Stimulated activated CD8-positive, alpha-beta memory T cell treated with anti-CD3 and anti-CD28 coated beads, Interleukin-2, amount 100 ng/mL, for 48 hours (primary cell): Measurements from ENCODE around the gene ANAPC4.

Experiments
- DNase-seq, 2 donors: peaks; one replicate each; pipeline ENCODE4 v3.0.0-alpha.2; 2020; ENCODE audit warnings: low read depth in 2 of 2

The ANAPC4 gene

DNA sequence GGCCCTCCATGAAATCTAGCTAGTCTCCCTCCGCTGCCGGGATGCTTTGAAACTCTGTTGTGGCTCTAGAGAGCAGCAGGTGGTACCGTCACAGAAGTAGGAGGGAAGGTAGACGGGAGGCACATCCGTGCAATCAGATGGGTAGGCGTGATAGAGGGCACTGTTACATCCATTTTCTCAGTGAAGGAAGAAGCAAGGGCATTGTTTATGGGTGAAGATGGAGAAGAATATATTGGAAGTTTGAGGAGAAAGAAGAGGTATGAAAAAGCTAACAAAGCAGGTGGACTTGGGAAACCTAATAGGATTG is 1.3 kb downstream of the ANAPC4 start:
- DNase-seq: no peak

DNA sequence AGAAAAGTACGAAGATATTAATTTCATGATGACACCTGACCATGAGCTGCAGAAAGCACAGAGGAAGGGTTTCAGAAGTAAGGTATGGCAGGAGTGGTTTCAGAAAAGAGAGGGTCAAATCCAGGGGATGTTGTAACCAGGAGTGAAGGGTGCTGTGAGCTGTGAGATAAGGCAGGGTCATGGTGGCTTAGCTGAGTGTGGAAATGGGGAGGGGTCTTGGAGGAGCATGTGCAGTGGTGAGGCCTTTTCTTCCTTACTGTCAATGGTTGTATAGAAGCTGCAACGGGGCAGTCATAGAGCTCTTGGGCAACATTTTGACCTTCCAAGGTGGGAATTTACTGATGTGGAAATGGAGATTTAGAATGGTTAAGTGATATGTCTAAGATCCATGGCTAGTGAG is 2.5 kb downstream of the ANAPC4 start:
- no peak for DNase-seq

GRCh38 chr4:25383647-25384046 is 6.6 kb downstream of the ANAPC4 start:
- no peak for DNase-seq

DNA sequence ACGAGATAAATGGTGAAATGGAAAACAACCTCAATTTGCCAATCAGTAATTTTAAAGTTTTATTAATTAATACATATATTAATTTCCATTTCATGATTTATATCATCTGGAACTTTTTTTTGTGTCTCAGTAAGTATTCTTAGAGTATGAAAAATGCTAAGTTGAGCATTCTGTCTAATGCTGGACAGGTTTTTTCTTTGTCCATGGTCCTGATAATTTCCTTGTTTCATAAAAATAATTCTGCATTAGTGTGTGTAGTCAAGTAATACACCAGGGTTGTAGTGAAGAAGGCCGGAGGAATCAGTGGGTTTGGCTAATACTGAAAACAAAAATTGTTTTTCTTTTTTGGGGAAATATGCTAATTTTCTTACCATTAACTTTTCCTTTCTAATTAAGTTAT is 9.9 kb downstream of the ANAPC4 start:
- DNase-seq: no peak

GRCh38 chr4:25397305-25397704 is 20.2 kb downstream of the ANAPC4 start:
- no peak for DNase-seq

- DNase-seq: no peak
Measured at GRCh38 chr4:25399510-25399909, 22.4 kb downstream of the ANAPC4 start.

DNA sequence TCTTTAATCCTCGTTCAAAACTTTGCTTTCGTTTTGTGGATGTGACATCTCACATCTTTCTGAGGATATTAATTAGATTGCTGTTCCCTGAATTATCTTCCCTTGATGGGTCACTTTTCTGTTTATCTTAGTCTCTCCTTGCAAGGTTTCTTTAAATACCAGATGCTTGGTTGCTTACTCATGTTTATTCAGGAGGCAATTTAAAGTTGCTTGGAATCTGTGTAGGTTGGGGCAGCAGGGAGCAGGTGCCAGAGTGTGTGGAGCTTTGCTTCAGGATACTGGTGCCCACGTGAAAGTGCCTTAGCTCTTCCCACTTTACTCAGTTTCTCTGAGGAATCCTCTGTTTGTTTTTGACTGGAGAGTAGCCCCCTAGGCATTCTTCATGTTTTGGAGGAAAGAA is 24.0 kb downstream of the ANAPC4 start:
- no peak for DNase-seq

DNA sequence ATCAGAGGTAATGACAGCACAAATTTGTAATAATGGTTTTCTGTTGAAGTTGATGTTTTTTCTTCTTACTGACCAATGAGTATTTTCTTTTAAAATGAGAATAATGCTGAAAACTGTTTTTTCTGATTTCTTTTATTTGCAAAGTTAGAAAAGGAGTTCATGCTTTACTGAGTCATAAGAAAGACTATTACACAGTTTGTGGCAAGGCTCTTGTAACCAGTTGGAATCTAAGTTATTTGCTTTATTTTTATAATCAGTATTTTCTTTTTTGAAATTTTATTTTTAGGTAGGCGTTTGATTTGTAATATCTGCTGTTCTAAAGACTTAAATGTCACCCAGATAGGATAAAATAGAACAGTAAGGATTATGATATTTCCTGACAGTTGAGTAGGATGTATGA is 25.5 kb downstream of the ANAPC4 start:
- DNase-seq: no peak

DNA sequence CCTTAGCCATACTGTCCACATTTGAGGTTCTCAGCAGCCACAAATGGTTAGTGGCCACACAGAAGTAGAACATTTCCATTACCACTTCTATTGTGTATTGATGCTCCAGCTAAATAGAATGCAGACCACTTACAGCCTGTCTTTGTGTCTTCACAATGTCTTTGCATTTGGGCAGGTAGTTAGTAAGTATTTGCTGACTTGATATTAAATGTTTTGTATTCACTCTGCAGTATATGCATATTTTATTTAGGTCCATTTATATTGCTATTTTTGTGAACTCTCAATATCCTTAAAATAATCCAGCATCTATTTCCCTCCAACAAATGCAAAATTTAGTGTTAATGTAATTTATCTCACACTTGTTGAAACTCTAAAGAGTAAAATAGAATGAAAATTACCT is 26.6 kb downstream of the ANAPC4 start:
- no peak for DNase-seq

DNA sequence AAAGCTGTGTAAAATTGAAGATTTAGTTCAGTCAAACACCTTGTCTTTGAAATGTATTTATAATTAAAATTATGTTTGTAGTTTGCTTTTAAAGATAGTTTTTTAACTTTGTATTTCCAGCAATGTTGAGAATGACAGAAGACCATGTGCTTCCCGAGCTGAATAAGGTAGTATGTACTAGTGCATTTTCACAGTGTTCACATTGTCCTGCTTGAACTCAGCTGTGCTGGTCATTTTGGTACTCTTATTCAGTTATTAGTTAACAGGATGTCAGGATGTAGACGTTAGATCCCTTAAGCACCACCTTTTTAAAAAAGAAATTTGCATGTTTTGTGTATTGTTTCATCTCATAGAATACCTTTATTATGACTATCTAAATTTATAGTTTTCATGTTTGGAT is 28.4 kb downstream of the ANAPC4 start:
- no peak for DNase-seq

DNA sequence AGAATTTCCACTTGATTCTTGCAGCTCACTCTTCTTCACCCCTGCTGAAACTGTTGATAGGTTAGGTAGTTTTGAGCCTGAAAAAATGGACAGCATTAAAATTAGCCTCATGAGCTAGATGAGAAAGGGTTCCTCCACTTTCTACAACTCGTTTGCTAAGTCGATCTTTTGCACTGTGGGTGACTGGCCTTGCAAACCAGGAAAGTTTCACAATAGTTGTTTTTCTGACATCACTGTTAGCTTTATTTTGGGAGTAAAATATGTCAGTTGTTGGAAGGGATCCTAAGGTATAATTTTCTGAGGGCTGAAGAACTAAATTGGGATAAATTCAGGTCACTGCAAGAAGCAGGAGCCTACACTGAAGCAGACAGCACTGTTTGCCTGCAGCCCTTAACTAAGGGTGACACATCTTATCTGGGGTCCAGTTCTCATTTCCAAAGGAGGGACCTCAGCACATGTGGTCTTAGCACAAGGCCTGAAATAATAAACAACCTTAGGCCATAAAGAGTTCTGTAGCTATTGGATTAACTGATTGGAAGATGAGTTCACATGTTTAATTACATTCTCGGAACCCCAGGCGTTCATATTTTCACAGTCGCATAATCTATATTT is 29.1 kb downstream of the ANAPC4 start:
- DNase-seq: no peak

GRCh38 chr4:25410820-25411529 is 33.9 kb downstream of the ANAPC4 start:
- DNase-seq: no peak

- no peak for DNase-seq
Measured at GRCh38 chr4:25413261-25413660, 36.2 kb downstream of the ANAPC4 start.

- no peak for DNase-seq
Measured at GRCh38 chr4:25417014-25417413, 40.0 kb downstream of the ANAPC4 start.

DNA sequence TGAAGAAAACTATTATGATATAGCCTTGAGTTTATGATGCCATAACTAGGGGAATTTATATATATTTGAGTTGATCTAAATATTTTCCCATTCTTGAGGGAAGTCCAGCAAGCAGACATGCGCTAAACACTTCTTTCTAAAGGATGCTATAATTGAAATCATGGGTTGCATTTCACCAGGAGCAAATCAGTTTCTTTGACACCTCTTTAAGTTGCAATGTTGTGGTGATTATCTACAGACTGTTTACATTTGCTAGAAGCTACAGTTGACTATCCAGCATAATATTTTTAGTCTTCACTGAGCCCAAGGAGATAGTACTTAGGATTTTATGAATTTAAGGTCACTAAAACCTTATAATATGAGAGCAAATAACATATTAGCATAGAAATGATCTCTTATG is 43.9 kb downstream of the ANAPC4 start:
- no peak for DNase-seq

DNA sequence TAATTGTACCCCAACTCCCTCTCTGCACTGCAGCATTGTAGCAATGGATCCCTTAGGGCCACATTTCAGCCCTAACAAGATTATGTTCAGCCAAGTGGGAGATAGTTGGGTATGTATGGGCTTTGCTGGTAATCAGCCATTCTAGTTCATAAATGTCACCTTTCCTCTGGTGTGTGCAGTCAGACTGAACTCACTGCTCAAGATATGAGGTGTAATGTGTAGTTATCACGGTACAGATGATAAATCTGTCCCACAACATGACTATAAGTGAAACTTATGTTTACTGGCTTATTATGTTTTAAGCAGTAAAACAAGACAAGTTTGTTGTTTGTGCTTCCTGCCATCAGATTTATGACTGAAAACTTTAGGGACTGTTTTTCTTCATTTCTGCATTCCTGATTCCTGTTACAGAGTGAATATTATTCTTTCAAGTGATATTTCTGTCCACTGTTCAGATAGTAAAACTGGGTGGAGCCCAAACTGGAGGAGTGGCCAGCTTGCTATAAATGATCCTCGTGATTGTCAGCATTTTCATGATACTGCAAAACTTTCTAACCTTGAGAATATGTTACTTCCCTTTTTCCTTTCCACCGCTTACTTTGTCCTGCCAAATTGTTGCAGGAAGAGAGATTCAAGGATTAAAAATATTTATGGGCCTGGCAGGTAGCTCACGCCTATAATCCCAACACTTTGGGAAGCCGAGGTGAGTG is 44.9 kb downstream of the ANAPC4 start:
- DNase-seq: no peak

DNA sequence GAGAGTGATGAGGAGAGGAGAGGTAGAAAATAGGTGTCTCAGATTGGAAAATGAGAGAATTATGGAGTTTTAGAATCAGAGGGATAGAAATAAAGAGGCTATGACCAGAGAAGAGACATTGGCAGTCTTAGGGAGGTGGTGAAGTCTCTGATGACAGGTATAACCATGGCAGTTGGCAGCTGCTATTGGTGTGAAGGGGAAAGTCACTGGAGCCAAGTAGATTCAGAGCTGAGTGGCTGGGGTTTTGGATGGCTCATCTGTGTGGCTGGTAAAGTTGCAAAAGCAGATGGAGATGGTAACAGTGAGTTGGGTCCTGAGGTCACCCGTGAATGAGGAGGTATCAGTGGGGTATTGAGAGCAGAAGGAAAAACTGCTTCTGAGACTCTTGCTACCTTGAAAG is 46.5 kb downstream of the ANAPC4 start:
- no peak for DNase-seq

DNA sequence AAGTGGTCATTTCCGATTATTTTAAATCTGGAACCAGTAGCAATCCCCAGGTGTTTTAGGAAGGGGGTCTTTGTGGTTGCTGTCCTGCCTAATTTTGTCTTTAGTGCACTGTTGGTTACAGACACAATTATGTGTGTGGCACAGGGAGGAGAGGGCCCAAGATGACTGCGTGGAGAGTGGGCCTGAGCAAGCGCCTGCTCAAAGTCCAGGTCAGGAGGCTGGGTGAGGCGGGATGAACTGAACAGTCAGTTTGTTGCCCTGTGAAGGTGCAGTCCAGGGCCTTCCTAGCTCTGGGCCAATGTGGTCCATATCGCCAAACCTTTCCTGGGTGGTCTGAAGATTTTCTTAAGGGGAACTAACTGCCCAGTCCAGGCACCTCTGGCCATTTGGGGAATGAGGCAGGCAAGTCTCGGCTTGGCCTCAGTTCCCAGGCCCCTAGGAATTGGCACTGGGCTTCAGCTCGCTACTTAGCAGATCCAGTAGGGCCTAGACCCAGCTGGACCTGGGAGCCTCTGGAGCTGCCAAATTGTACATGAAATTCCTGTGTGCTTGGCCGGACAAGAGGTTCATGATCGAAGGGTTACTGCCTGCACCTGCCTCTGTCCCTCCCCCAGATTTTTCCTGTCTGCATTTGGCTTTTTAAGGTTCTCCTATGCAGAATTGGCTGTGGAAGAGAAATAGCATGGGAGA is 47.6 kb downstream of the ANAPC4 start:
- DNase-seq: no peak

DNA sequence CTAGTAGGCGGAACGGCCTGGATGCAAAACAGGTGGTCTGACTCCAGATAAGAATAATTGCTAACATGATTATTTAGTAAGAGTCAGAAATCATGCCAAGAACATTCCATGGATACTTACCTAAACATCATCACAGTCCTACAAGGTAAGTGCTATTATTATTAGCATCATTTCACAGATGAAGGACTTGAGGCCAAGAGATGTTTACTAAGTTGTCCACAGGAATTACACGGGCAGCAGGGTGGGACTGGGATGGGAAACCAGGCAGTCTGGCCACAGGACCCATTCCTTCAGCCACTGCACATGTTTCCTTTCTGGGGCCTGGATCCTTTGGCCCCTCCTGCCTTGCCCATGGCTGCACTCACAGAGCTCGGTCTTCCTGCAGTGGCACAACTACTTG is 48.3 kb downstream of the ANAPC4 start:
- DNase-seq: no peak

GRCh38 chr4:25427871-25428270 is 50.8 kb downstream of the ANAPC4 start:
- no peak for DNase-seq

- no peak for DNase-seq
Measured at GRCh38 chr4:25430630-25431029, 53.6 kb downstream of the ANAPC4 start.

DNA sequence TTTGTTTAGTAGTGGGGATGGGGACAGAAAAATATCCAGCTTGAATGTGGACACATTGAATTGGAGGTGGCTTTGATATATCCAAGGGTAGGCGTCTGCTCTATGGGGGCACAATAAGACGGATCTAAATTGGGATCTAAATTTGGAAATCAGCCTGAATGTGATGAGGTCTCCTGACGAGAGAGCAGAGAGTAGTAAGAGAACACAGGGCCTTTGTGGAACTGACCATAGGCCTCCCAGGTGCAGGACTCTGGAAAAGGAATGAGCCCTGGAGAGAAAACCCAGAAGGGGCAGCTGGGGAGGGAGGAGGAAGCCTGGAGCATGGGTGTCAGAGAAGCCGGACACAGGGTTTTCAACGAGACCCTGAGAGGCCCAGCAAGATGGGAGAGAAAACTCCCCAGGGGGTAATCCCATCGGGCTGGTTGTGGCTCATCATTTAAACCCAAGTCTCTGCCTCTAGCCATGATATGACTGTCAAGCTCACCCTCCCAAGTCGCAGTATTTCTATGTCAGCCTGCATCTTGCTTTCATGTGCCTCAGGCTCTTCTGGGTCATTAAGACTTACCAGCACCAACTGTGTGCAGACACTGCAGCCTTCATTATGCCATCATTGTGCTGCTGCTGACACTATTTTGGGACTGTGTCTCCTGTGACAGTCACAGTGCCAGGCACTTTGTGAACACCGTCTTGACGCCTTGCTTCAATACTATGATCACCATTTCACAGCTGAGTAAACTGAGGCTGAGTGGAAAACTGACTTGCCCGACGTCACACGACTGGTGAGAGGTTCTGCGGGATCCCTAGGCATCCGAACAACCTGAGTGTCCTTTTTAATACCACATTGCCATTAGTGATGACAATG is 57.1 kb downstream of the ANAPC4 start:
- no peak for DNase-seq
